ENCODE measurements around the gene COPB2. TPM values are rescaled to one million over a fixed set of nuclear protein-coding genes. Genes with fewer than 3 reads are reported as not detected.

The COPB2 gene
- polyA plus RNA-seq, 1 donor = 132 TPM

GRCh38 chr3:139319428-139320402, 69.7 kb downstream of the COPB2 start:
- no peak for DNase-seq
- H3K4me3 ChIP-seq (ENCODE audit: low read length) = no peak overlapping the region
- WGBS (ENCODE audit: insufficient coverage, low lambda C conversion rate) = no CpG with 5 or more reads among the region's 10 CpGs
- H3K4me1 ChIP-seq (ENCODE audit: control insufficient read depth, insufficient read depth, low read length) = no peaks in the 10 kb centered on the region
- no peaks in the 10 kb centered on the region for H3K9me3 ChIP-seq (ENCODE audit: control insufficient read depth, low read depth, low read length)
- H3K27me3 ChIP-seq (ENCODE audit: control insufficient read depth, insufficient read depth, low read length) = peaks cover 17% of the 10 kb centered on the region
- H3K36me3 ChIP-seq (ENCODE audit: control insufficient read depth, insufficient read depth, low read length) = no peaks in the 10 kb centered on the region
- H3K27ac ChIP-seq (ENCODE audit: low read length) = no peak overlapping the region

- no peak overlapping the region for H3K27ac ChIP-seq (ENCODE audit: low read length)
- WGBS (ENCODE audit: insufficient coverage, low lambda C conversion rate) = no CpG with 5 or more reads among the region's 6 CpGs
These were observed 70.6 kb downstream of the COPB2 start for GRCh38 chr3:139318826-139319225.

GRCh38 chr3:139318431-139318816, 71.0 kb downstream of the COPB2 start:
- no CpG with 5 or more reads among the region's 3 CpGs for WGBS (ENCODE audit: insufficient coverage, low lambda C conversion rate)
- Histone ChIP-seq H3K4me3 (ENCODE audit: low read length) (no peak overlapping the region), H3K36me3 (ENCODE audit: control insufficient read depth, insufficient read depth, low read length) (no peaks in the 10 kb centered on the region), H3K27ac (ENCODE audit: low read length) (no peak overlapping the region), H3K27me3 (ENCODE audit: control insufficient read depth, insufficient read depth, low read length) (peaks cover 17% of the 10 kb centered on the region), H3K4me1 (ENCODE audit: control insufficient read depth, insufficient read depth, low read length) (no peaks in the 10 kb centered on the region), H3K9me3 (ENCODE audit: control insufficient read depth, low read depth, low read length) (no peaks in the 10 kb centered on the region)
- no peak for DNase-seq

More at GRCh38 chr3:139318826-139319225, 70.6 kb downstream of the COPB2 start:
- Histone ChIP-seq H3K9me3 (ENCODE audit: control insufficient read depth, low read depth, low read length) (no peaks in the 10 kb centered on the region), H3K27me3 (ENCODE audit: control insufficient read depth, insufficient read depth, low read length) (peaks cover 17% of the 10 kb centered on the region), H3K4me1 (ENCODE audit: control insufficient read depth, insufficient read depth, low read length) (no peaks in the 10 kb centered on the region), H3K4me3 (ENCODE audit: low read length) (no peak overlapping the region), H3K36me3 (ENCODE audit: control insufficient read depth, insufficient read depth, low read length) (no peaks in the 10 kb centered on the region)
- no peak for DNase-seq

GRCh38 chr3:139317660-139318430, 71.6 kb downstream of the COPB2 start:
- H3K9me3 ChIP-seq (ENCODE audit: control insufficient read depth, low read depth, low read length) = no peaks in the 10 kb centered on the region
- WGBS (ENCODE audit: insufficient coverage, low lambda C conversion rate) = no CpG with 5 or more reads among the region's 8 CpGs
- H3K4me3 ChIP-seq (ENCODE audit: low read length) = no peak overlapping the region
- DNase-seq = no peak
- H3K36me3 ChIP-seq (ENCODE audit: control insufficient read depth, insufficient read depth, low read length) = no peaks in the 10 kb centered on the region
- peaks cover 14% of the 10 kb centered on the region for H3K27me3 ChIP-seq (ENCODE audit: control insufficient read depth, insufficient read depth, low read length)
- H3K27ac ChIP-seq (ENCODE audit: low read length) = no peak overlapping the region
- no peaks in the 10 kb centered on the region for H3K4me1 ChIP-seq (ENCODE audit: control insufficient read depth, insufficient read depth, low read length)

- H3K36me3 ChIP-seq (ENCODE audit: control insufficient read depth, insufficient read depth, low read length) = no peaks in the 10 kb centered on the region
- H3K27me3 ChIP-seq (ENCODE audit: control insufficient read depth, insufficient read depth, low read length) = peaks cover 12% of the 10 kb centered on the region
- no peak overlapping the region for H3K27ac ChIP-seq (ENCODE audit: low read length)
- H3K4me3 ChIP-seq (ENCODE audit: low read length) = no peak overlapping the region
- WGBS (ENCODE audit: insufficient coverage, low lambda C conversion rate) = 82% methylated on average over 2 of the region's 6 CpGs
- no peaks in the 10 kb centered on the region for H3K9me3 ChIP-seq (ENCODE audit: control insufficient read depth, low read depth, low read length)
- H3K4me1 ChIP-seq (ENCODE audit: control insufficient read depth, insufficient read depth, low read length) = no peaks in the 10 kb centered on the region
- DNase-seq = no peak
These were observed 72.2 kb downstream of the COPB2 start for GRCh38 chr3:139317215-139317614.

- no peaks in the 10 kb centered on the region for H3K27me3 ChIP-seq (ENCODE audit: control insufficient read depth, insufficient read depth, low read length)
- H3K36me3 ChIP-seq (ENCODE audit: control insufficient read depth, insufficient read depth, low read length) = no peaks in the 10 kb centered on the region
- H3K4me3 ChIP-seq (ENCODE audit: low read length) = no peak overlapping the region
- no peak for DNase-seq
- H3K4me1 ChIP-seq (ENCODE audit: control insufficient read depth, insufficient read depth, low read length) = no peaks in the 10 kb centered on the region
- no CpG with 5 or more reads among the region's 5 CpGs for WGBS (ENCODE audit: insufficient coverage, low lambda C conversion rate)
- H3K27ac ChIP-seq (ENCODE audit: low read length) = no peak overlapping the region
- H3K9me3 ChIP-seq (ENCODE audit: control insufficient read depth, low read depth, low read length) = no peaks in the 10 kb centered on the region
These were observed 75.5 kb downstream of the COPB2 start for GRCh38 chr3:139313921-139314320.

GRCh38 chr3:139312959-139313358, 76.5 kb downstream of the COPB2 start:
- no peaks in the 10 kb centered on the region for H3K36me3 ChIP-seq (ENCODE audit: control insufficient read depth, insufficient read depth, low read length)
- DNase-seq = peak in 1 of 2 donors; percentile 7
- no peak overlapping the region for H3K4me3 ChIP-seq (ENCODE audit: low read length)
- 80% methylated on average over 1 of the region's 2 CpGs for WGBS (ENCODE audit: insufficient coverage, low lambda C conversion rate)
- H3K4me1 ChIP-seq (ENCODE audit: control insufficient read depth, insufficient read depth, low read length) = no peaks in the 10 kb centered on the region
- no peak overlapping the region for H3K27ac ChIP-seq (ENCODE audit: low read length)
- H3K27me3 ChIP-seq (ENCODE audit: control insufficient read depth, insufficient read depth, low read length) = no peaks in the 10 kb centered on the region
- H3K9me3 ChIP-seq (ENCODE audit: control insufficient read depth, low read depth, low read length) = no peaks in the 10 kb centered on the region

- H3K27me3 ChIP-seq (ENCODE audit: control insufficient read depth, insufficient read depth, low read length) = no peaks in the 10 kb centered on the region
- no peak overlapping the region for H3K4me3 ChIP-seq (ENCODE audit: low read length)
- no peak for DNase-seq
- H3K9me3 ChIP-seq (ENCODE audit: control insufficient read depth, low read depth, low read length) = no peaks in the 10 kb centered on the region
- H3K36me3 ChIP-seq (ENCODE audit: control insufficient read depth, insufficient read depth, low read length) = no peaks in the 10 kb centered on the region
- no peaks in the 10 kb centered on the region for H3K4me1 ChIP-seq (ENCODE audit: control insufficient read depth, insufficient read depth, low read length)
- WGBS (ENCODE audit: insufficient coverage, low lambda C conversion rate) = no CpG with 5 or more reads among the region's 1 CpG
- no peak overlapping the region for H3K27ac ChIP-seq (ENCODE audit: low read length)
These were observed 77.0 kb downstream of the COPB2 start for GRCh38 chr3:139312416-139312815.

- Histone ChIP-seq H3K27me3 (ENCODE audit: control insufficient read depth, insufficient read depth, low read length) (no peaks in the 10 kb centered on the region), H3K36me3 (ENCODE audit: control insufficient read depth, insufficient read depth, low read length) (no peaks in the 10 kb centered on the region), H3K27ac (ENCODE audit: low read length) (no peak overlapping the region), H3K4me1 (ENCODE audit: control insufficient read depth, insufficient read depth, low read length) (no peaks in the 10 kb centered on the region), H3K9me3 (ENCODE audit: control insufficient read depth, low read depth, low read length) (no peaks in the 10 kb centered on the region), H3K4me3 (ENCODE audit: low read length) (no peak overlapping the region)
- DNase-seq = no peak
- no CpG with 5 or more reads among the region's 1 CpG for WGBS (ENCODE audit: insufficient coverage, low lambda C conversion rate)
These were observed 77.9 kb downstream of the COPB2 start for GRCh38 chr3:139311557-139311956.

- no peaks in the 10 kb centered on the region for H3K9me3 ChIP-seq (ENCODE audit: control insufficient read depth, low read depth, low read length)
- no CpG with 5 or more reads among the region's 8 CpGs for WGBS (ENCODE audit: insufficient coverage, low lambda C conversion rate)
- no peaks in the 10 kb centered on the region for H3K36me3 ChIP-seq (ENCODE audit: control insufficient read depth, insufficient read depth, low read length)
- H3K27me3 ChIP-seq (ENCODE audit: control insufficient read depth, insufficient read depth, low read length) = no peaks in the 10 kb centered on the region
- DNase-seq = no peak
- no peak overlapping the region for H3K4me3 ChIP-seq (ENCODE audit: low read length)
- H3K27ac ChIP-seq (ENCODE audit: low read length) = no peak overlapping the region
- H3K4me1 ChIP-seq (ENCODE audit: control insufficient read depth, insufficient read depth, low read length) = no peaks in the 10 kb centered on the region
These were observed 78.9 kb downstream of the COPB2 start for GRCh38 chr3:139310474-139310933.
